ENCODE results near the gene GLP2R.

Gene GLP2R

GRCh38 chr17:9814337-9814945 lies 11.3 kb upstream of the GLP2R start:
- no peak for DNase-seq (ENCODE audit: low read depth in 2 of 2)

GRCh38 chr17:9816472-9816871 lies 9.3 kb upstream of the GLP2R start:
- DNase-seq (ENCODE audit: low read depth in 2 of 2) = no peak

GRCh38 chr17:9817086-9817485 lies 8.6 kb upstream of the GLP2R start:
- DNase-seq (ENCODE audit: low read depth in 2 of 2) = no peak

- DNase-seq (ENCODE audit: low read depth in 2 of 2) = no peak
Observed at GRCh38 chr17:9818760-9819159, 7.0 kb upstream of the GLP2R start.

- DNase-seq (ENCODE audit: low read depth in 2 of 2) = no peak
Observed at GRCh38 chr17:9820448-9820847, 5.3 kb upstream of the GLP2R start.

- DNase-seq (ENCODE audit: low read depth in 2 of 2) = no peak
Observed at GRCh38 chr17:9821921-9822320, 3.8 kb upstream of the GLP2R start, which contains the start of gene GSG1L2. Gene GSG1L2 (minus strand): TSS chr17:9822079. CDS start chr17:9822071, 8 bp downstream.

- no peak for DNase-seq (ENCODE audit: low read depth in 2 of 2)
Observed at GRCh38 chr17:9824094-9824493, 1.6 kb upstream of the GLP2R start.

GRCh38 chr17:9824797-9825338 lies 856 bp upstream of the GLP2R start:
- no peak for DNase-seq (ENCODE audit: low read depth in 2 of 2)

- no peak for DNase-seq (ENCODE audit: low read depth in 2 of 2)
Observed at GRCh38 chr17:9828296-9829295, 2.9 kb downstream of the GLP2R start.

- DNase-seq (ENCODE audit: low read depth in 2 of 2) = no peak
Observed at GRCh38 chr17:9829343-9829742, 3.6 kb downstream of the GLP2R start.

- DNase-seq (ENCODE audit: low read depth in 2 of 2) = no peak
Observed at GRCh38 chr17:9830711-9831110, 5.0 kb downstream of the GLP2R start.

- no peak for DNase-seq (ENCODE audit: low read depth in 2 of 2)
Observed at GRCh38 chr17:9833922-9834321, 8.2 kb downstream of the GLP2R start.

- DNase-seq (ENCODE audit: low read depth in 2 of 2) = no peak
Observed at GRCh38 chr17:9837551-9838471, 12.1 kb downstream of the GLP2R start.

- DNase-seq (ENCODE audit: low read depth in 2 of 2) = no peak
Observed at GRCh38 chr17:9839433-9839832, 13.7 kb downstream of the GLP2R start.

- no peak for DNase-seq (ENCODE audit: low read depth in 2 of 2)
Observed at GRCh38 chr17:9842057-9842758, 16.5 kb downstream of the GLP2R start.

- DNase-seq (ENCODE audit: low read depth in 2 of 2) = no peak
Observed at GRCh38 chr17:9843152-9844010, 17.7 kb downstream of the GLP2R start.

GRCh38 chr17:9844153-9844552 lies 18.4 kb downstream of the GLP2R start:
- DNase-seq (ENCODE audit: low read depth in 2 of 2) = no peak

GRCh38 chr17:9845306-9845705 lies 19.6 kb downstream of the GLP2R start:
- no peak for DNase-seq (ENCODE audit: low read depth in 2 of 2)

- DNase-seq (ENCODE audit: low read depth in 2 of 2) = no peak
Observed at GRCh38 chr17:9850151-9850550, 24.4 kb downstream of the GLP2R start.

GRCh38 chr17:9854255-9854654 lies 28.5 kb downstream of the GLP2R start:
- DNase-seq (ENCODE audit: low read depth in 2 of 2) = no peak

Measured in stimulated activated CD4-positive, alpha-beta T cell treated with anti-CD3 and anti-CD28 coated beads, Interleukin-1b, Interleukin-23, amount 100 ng/mL, for 4 hours (primary cell).